HG02981 (cell line): ENCODE measurements around the gene AKAP11.

Experiments used
- ATAC-seq: cut with Tn5 transposase; IDR thresholded peaks from one replicate; pipeline ENCODE4 v1.9.1; 2021; ENCODE audit warnings: mild to moderate bottlenecking, moderate library complexity; ENCODE audit not compliant: unreplicated experiment

The AKAP11 gene

GRCh38 chr13:42329239-42329638, 57.3 kb downstream of the AKAP11 start:
- no peak for ATAC-seq

DNA sequence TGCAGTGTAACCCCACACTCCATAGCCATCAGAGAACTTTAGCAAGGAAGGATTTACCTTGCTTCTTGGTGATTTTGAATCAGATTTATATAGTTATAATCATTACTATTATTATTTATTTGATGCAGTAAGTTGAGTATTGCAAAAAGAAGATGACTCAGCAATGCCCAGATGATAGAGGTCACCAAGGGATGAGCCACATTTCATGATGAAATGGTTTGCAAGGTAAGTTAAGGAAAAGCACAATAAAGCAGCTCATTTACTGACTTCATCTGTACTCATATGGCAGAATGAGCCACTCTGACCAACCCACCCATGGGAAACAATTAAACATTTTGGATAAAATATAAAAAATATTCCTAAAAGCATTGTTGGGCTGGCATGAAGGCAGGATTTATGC, 59.1 kb downstream of the AKAP11 start:
- no peak for ATAC-seq

- peak; percentile 62 for ATAC-seq
These were observed 61.8 kb downstream of the AKAP11 start for GRCh38 chr13:42333613-42334328.

- ATAC-seq = peak; percentile 49
These were observed 62.4 kb downstream of the AKAP11 start for GRCh38 chr13:42334329-42334706.

- no peak for ATAC-seq
These were observed 66.1 kb downstream of the AKAP11 start for GRCh38 chr13:42337808-42338600.

DNA sequence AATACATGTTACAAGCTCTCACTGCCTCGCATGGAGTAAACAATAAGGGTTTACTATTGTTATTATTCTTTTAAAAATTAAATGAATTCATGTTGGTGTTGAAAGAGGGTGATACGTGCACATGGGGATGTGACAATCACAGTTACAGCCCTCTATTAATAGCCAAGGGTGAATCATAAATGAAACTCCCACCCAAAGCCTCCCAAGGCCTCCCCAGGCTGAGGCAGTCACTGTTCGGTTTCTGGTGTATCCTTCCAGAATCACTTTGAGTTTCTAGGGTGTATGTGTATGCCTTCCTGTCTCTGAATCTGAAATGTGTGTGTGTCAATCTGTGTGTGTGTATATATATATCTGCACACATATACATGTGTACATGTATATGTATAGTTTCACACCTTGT, 73.4 kb downstream of the AKAP11 start:
- ATAC-seq = no peak

GRCh38 chr13:42348576-42348975, 76.6 kb downstream of the AKAP11 start:
- no peak for ATAC-seq

- no peak for ATAC-seq
These were observed 78.2 kb downstream of the AKAP11 start for GRCh38 chr13:42350141-42350540.

GRCh38 chr13:42354241-42355091, 82.5 kb downstream of the AKAP11 start:
- ATAC-seq = peak; percentile 77

- no peak for ATAC-seq
These were observed 83.1 kb downstream of the AKAP11 start for GRCh38 chr13:42355092-42355485.

DNA sequence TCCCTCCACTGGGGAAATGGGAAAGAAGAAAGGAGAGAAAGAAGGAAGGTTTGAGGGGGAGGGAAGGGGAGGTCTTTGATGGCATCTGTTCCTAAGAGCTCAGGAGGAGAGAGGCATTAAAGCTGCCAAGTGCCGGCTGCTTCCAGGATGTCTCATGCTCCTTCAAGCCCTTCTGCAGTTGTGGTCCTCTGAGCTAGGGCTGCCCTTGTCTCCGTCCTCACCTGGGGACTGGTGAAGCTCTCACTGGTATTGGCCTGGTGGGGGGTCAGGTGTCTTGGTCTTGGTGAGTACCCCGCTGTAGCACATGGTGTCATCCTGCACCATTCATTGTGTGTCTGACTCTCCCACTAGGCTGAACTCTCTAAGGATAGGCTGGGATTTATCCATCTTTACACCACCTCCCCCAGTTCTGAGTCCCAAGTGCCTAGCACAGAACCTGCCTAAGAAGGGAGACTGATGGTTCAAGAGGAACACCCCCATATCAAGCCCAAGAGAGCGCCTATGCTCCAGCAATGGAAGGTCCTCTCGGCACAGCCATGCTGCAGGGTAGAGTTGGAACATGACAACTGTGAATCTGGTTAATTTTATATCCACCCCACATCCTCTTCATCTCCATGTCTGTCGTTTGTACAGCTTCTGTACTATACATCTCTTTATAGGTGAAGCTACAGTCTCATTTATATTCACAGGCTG, 83.7 kb downstream of the AKAP11 start:
- ATAC-seq = no peak

DNA sequence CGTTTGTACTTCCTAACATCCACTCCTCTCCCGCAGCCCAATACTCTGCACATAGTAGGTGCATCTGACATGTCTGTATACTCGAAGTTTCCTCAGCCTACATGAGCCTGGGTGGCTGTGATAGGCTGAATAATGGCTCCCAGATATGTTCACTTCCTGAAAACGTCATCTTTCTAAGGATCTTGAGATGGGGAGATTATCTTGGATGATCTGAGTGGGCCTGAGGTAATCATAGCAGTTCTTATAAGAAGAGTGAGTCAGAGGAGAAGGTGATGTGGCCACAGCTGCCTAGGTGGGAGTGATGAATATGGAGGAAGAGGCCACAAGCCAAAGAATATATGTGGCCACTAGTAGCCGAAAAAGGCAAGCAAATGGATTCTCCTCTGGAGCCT, 84.2 kb downstream of the AKAP11 start:
- ATAC-seq = no peak

- ATAC-seq = no peak
These were observed 88.2 kb downstream of the AKAP11 start for GRCh38 chr13:42360046-42360574.

GRCh38 chr13:42361701-42362100, 89.7 kb downstream of the AKAP11 start:
- ATAC-seq = no peak

DNA sequence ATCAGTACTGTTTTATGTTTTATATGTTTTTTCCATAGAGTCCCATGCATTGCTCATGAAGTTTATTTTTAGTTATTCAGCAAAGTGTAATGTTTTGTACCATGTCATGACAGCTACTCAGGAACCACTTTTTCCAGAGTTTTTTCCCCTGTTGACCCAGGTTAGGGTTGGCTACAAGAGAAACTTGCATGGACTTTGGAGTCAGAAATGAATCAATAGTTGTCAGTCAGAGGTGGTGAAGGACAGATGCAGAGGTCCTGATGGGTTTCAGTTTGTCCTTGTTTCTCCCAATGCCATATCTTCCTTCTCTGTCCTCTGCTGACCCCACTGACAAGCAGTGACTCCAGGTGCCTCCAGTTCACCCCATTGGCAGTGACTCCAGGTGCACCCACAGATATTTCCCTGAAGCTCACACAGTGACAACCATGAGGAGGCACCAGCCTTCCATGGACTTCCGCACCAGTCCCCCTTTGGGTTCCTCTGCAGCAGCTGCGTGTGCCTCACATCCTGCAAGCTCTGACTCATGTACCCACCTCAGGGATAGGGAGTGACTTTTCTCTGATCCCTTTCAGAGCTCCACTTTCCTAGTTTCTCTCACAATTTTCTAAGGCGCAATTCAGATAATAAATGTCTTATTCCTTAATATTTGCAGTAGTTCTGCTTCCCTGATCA, 92.1 kb downstream of the AKAP11 start:
- ATAC-seq = no peak

DNA sequence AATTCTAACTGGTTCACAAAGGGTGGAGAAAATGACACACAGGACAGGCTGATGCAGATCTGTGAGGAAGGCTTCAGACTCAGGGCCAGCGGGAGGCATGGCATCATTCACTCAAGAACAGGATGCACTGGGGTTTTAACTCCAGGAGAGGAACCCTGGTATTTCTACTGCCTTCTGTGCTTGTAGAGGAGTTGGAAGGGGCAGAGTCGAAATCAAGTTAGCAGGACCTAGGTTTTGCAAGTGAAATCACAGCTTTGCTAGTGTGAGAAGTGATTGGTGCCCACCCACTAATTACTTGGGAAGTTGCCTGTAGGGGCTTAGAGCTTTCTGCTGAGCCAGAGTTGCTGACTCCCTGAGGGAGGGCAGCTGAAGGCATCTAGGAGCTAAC, 92.7 kb downstream of the AKAP11 start:
- no peak for ATAC-seq

- ATAC-seq = no peak
These were observed 95.9 kb downstream of the AKAP11 start for GRCh38 chr13:42367831-42368230.

- no peak for ATAC-seq
These were observed 97.3 kb downstream of the AKAP11 start for GRCh38 chr13:42369071-42369797.

DNA sequence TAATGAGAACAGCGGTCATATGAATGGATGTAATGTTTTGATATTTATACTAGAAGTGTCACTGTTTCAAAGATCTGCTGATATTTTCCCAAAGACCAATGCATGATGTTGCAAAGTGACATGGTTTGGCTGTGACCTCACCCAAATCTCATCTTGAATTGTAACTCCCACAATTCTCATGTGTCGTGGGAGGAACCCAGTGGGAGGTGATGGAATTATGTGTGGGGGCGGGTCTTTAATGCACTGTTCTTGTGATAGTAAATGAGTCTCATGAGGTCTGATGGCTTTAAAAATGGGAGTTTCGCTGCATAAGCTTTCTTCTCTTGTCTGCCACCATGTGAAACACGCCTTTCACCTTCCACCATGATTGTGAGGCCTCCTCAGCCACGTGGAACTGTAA, 98.3 kb downstream of the AKAP11 start:
- no peak for ATAC-seq
